Type B pancreatic cell (in vitro differentiated cells): Measurements from ENCODE around the gene MISP. TPM values are rescaled to one million over a fixed set of nuclear protein-coding genes. Genes with fewer than 3 reads are reported as not detected.
"Not testable (repeated sequence)": the region's sequence is repeated elsewhere in the genome, so short reads cannot be mapped to it uniquely, and the experiment has no call there.

Experiments used
- DNase-seq: peaks from one replicate; pipeline ENCODE4 v3.0.0; 2021; ENCODE audit warnings: mixed read lengths; ENCODE audit not compliant: unreplicated experiment; ENCODE audit errors: extremely low spot score
- H3K27ac Mint-ChIP-seq: 2 replicates; pipeline ENCODE4 v1.8.0; 2021; ENCODE audit warnings: mild to moderate bottlenecking, mixed read lengths
- H3K27me3 Mint-ChIP-seq: 2 replicates; pipeline ENCODE4 v1.8.0; 2021; ENCODE audit warnings: mixed read lengths
- H3K36me3 Mint-ChIP-seq: 2 replicates; pipeline ENCODE4 v1.8.0; 2021; ENCODE audit warnings: mixed read lengths
- H3K4me1 Mint-ChIP-seq: one replicate; pipeline ENCODE4 v1.8.0; 2021; ENCODE audit warnings: mixed read lengths; ENCODE audit not compliant: unreplicated experiment
- H3K4me3 Mint-ChIP-seq: 2 replicates; pipeline ENCODE4 v1.8.0; 2021; ENCODE audit warnings: mild to moderate bottlenecking, mixed read lengths
- H3K9me3 Mint-ChIP-seq: 2 replicates; pipeline ENCODE4 v1.8.0; 2021; ENCODE audit warnings: mixed read lengths
- CTCF ChIP-seq: fragments of 200-600 bp; sonication (generic); conservative IDR thresholded peaks from 2 replicates; pipeline ENCODE4 v1.5.0; 2021; ENCODE audit warnings: antibody characterized with exemption, mild to moderate bottlenecking
- long read RNA-seq: library from polyadenylated mRNA; unstranded; transcript quantifications from one replicate; pipeline ENCODE4 v2.0.0, GENCODE V29; 2020
- total RNA-seq: library from RNA; stranded (reverse); gene quantifications from 2 replicates; pipeline ENCODE4 v1.2.1, GENCODE V29; 2021; ENCODE audit warnings: low replicate concordance

The MISP gene
- total RNA-seq: 9.4 and 20.8 TPM in 2 replicates
- long read RNA-seq, partial matches to known transcripts: 1 of 5 reads
- long read RNA-seq, other reads (novel, unspliced or antisense): 3 of 5 reads

GRCh38 chr19:750640-751423, at the start of gene MISP:
Gene MISP, plus strand, starts transcription at chr19:751112. Its CDS starts 5,835 bp downstream, at chr19:756947.
- TF ChIP-seq CTCF: no peak
- Mint-ChIP-seq H3K4me1 (peaks cover 4% of the 10 kb centered on the region), H3K4me3 (peak within 1 kb of the TSS; percentile 22), H3K27ac (peak within 1 kb of the TSS; percentile 94), H3K9me3 (no peaks in the 10 kb centered on the region), H3K27me3 (no peaks in the 10 kb centered on the region), H3K36me3 (no peaks in the 10 kb centered on the region)
- DNase-seq: peak; percentile 72

GRCh38 chr19:702847-703246, 48.1 kb upstream of the MISP start:
- not testable (repeated sequence) for H3K4me3 Mint-ChIP-seq, H3K27me3 Mint-ChIP-seq, H3K27ac Mint-ChIP-seq, H3K4me1 Mint-ChIP-seq, H3K36me3 Mint-ChIP-seq, DNase-seq, H3K9me3 Mint-ChIP-seq

GRCh38 chr19:703329-703650, 47.6 kb upstream of the MISP start:
- Mint-ChIP-seq H3K4me3 (peak overlapping the region; percentile 69), H3K27me3 (peaks cover 4% of the 10 kb centered on the region), H3K27ac (peak overlapping the region; percentile 31), H3K9me3 (no peaks in the 10 kb centered on the region), H3K4me1 (no peaks in the 10 kb centered on the region), H3K36me3 (no peaks in the 10 kb centered on the region)
- no peak for DNase-seq
- no peak for TF ChIP-seq CTCF

GRCh38 chr19:703651-704446, 47.1 kb upstream of the MISP start:
- Mint-ChIP-seq H3K4me3 (peak overlapping the region; percentile 69), H3K9me3 (no peaks in the 10 kb centered on the region)
- DNase-seq: no peak

GRCh38 chr19:704447-704741, 46.5 kb upstream of the MISP start:
- Mint-ChIP-seq H3K27me3 (peaks cover 4% of the 10 kb centered on the region), H3K4me3 (no peak overlapping the region), H3K36me3 (no peaks in the 10 kb centered on the region), H3K9me3 (no peaks in the 10 kb centered on the region), H3K27ac (no peak overlapping the region), H3K4me1 (no peaks in the 10 kb centered on the region)
- no peak for DNase-seq
- no peak for TF ChIP-seq CTCF

More at GRCh38 chr19:703651-704446, 47.1 kb upstream of the MISP start:
- no peak for TF ChIP-seq CTCF
- Mint-ChIP-seq H3K27me3 (peaks cover 4% of the 10 kb centered on the region), H3K4me1 (no peaks in the 10 kb centered on the region), H3K27ac (peak overlapping the region; percentile 31), H3K36me3 (no peaks in the 10 kb centered on the region)
